HG02588 (cell line): ENCODE measurements around the gene MIER1.
"Not testable (repeated sequence)": the region's sequence is repeated elsewhere in the genome, so short reads cannot be mapped to it uniquely, and the experiment has no call there.

Experiments used
- ATAC-seq: cut with Tn5 transposase; IDR thresholded peaks from one replicate; pipeline ENCODE4 v1.9.1; 2021; ENCODE audit warnings: mild to moderate bottlenecking, moderate library complexity; ENCODE audit not compliant: unreplicated experiment

The MIER1 gene

DNA sequence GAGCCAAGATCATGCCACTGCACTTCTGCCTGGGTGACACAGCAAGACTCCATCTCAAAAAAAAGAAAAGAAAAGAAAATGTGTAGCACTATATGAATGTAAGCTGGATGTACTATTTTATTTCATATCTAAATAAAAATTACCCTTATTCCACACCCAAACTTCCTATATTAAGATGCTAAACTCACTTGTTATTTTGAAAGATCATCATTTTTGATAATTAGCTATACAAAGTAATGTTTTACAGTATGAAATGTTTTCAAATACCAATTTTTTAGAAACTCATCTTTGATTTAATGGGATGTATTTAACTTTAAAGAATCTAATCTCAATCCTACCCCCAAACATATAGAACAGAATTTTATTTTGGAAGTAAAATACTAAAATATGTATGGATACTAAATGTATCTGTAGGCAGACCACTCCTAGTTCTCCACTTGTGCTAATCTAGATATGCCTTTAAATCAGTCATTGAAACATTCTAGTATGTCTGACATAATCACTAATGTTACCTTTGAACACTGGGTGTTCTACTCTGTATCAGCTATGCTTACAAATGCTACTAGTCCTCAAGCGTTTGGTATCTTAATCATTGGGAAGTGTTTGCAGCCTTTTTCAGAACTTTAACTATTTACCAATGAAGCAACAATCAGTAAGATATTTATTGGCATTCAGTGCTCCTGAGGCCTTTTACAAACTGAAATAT is 12.9 kb downstream of the MIER1 start:
- no peak for ATAC-seq

DNA sequence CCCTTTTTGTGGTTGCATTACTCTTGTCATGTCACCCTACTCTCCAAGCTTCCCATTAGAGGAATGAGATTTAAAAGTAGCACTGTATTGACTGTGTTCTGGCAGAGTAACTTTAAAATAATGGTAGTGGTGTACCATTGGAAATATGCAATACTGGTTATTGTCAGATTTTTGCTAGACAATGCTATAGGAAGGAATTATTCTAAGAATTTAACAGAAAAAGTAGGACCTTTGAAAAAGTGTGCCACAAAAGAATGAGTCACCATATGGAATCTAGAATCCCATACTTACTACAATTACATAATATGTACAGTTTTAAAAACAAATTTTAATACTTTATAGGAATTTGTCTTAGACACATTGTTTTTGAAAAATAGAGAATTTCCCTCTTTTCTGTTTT is 13.8 kb downstream of the MIER1 start:
- no peak for ATAC-seq

- ATAC-seq = no peak
Measured at GRCh38 chr1:66940981-66941380, 16.2 kb downstream of the MIER1 start.

DNA sequence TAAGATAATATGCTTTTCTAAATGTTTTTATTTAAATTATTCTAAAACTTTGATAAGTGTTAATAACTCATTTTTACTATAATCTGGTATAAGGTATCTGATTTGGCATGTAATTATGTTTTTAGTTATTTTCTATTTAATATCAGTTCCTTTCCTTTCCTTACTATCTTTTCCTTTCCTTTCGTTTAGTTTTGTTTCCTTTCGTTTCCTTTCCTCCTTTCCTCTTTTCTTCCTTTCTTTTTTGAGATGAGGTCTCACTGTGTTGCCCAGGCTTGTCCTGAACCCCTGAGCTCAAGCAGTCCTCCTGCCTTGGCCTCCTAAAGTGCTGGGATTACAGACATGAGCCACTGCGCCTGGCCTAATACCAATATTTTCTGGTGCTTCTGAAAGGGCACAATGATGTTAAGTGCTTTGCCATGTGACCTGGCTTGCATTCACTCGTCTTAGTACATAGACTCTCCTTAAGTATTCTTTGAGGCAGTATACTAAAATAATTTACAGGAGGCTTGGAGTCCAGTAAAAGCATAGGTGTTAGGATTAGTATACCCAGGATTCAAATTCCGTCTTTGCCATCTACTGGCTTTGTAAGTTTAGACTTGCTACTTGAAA is 18.7 kb downstream of the MIER1 start:
- ATAC-seq = no peak

DNA sequence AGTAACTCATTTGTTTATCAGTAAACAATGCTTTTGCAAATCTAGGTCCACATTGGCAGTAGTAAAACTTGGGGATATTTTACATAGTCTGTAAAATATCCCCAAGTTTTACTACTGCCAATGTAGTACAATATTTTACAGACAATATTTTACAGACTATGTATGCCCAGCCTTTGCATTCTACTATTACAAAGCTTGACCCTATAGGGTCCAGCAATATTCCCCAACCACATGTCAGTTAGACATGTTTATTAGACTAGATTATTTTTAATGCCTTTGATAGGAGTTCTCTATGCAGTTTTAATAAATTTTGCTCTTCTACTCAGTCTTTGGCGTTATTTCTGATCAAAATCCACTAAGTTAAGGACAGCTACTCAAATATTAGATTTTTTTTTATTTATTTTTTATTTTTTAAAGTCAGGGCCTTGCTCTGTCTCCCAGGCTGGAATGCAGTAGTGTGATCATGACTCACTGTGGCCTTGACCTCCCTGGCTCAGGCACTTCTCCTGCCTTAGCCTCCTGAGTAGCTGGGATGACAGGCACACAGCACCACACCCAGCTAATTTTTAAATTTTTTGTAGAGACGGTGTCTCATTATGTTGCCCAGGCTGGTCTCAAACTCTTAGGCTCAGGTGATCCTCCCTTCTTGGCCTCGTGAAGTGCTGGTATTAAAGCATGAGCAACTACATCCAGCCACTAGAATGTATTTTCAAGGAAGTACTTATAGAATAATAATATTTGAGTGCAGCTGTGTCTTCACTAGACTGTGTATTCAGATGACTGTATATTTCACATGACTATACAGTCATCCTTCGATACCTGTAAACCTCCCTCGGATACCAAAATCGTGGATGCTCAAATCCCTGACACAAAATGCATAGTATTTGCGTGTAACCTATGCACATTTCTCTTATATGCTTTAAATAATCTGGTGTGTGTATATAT is 19.8 kb downstream of the MIER1 start:
- no peak for ATAC-seq

GRCh38 chr1:66945316-66945715 is 20.5 kb downstream of the MIER1 start:
- ATAC-seq = no peak

- no peak for ATAC-seq
Measured at GRCh38 chr1:66947267-66947666, 22.5 kb downstream of the MIER1 start.

GRCh38 chr1:66951513-66951912 is 26.7 kb downstream of the MIER1 start:
- ATAC-seq = no peak

GRCh38 chr1:66954208-66954607 is 29.4 kb downstream of the MIER1 start:
- ATAC-seq = peak; percentile 79

DNA sequence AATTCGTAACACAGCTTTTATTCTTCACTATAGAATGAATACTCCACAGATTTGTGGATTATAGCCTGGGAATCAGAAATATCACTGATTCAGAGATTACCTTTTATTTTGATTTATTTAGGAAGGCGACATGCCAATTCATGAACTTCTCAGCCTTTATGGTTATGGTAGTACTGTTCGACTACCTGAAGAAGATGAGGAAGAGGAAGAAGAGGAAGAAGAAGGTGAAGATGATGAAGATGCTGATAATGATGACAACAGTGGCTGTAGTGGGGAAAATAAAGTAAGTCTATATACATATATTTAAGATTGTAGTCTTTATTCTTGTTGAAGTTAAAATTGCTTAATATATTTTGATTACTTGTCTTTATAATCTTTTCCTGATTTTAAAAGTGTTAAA is 33.1 kb downstream of the MIER1 start:
- no peak for ATAC-seq

DNA sequence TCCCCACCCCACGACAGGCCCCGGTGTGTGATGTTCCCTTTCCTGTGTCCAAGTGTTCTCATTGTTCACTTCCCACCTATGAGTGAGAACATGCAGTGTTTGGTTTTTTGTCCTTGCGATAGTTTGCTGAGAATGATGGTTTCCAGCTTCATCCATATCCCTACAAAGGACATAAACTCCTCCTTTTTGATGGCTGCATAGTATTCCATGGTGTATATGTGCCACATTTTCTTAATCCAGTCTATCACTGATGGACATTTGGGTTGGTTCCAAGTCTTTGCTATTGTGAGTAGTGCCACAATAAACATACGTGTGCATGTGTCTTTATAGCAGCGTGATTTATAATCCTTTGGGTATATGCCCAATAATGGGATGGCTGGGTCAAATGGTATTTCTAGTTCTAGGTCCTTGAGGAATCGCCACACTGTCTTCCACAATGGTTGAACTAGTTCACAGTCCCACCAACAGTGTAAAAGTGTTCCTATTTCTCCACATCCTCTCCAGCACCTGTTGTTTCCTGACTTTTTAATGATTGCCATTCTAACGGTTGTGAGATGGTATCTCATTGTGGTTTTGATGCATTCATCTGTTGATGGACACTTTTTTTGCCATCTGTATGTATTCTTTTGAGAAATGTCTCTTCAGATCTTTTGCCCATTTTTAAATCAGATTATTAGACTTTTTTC is 41.5 kb downstream of the MIER1 start:
- not testable (repeated sequence) for ATAC-seq

GRCh38 chr1:66968574-66968973 is 43.8 kb downstream of the MIER1 start:
- ATAC-seq = no peak

- no peak for ATAC-seq
Measured at GRCh38 chr1:66978201-66978600, 53.4 kb downstream of the MIER1 start.

DNA sequence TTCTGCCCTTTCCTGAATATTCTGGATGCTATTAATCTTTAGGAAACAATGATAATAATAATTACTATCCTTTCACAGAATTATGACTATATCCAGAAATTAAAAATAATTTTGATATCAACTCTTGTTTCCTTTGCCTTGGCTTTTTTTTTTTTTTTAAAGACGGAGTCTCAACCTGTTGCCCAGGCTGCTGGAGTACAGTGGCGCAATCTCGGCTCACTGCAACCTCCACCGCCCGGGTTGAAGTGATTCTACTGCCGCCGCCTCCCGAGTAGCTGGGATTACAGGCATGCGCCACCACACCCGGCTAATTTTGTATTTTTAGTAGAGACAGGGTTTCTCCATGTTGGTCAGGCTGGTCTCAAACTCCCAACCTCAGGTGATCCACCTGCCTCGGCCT is 54.8 kb downstream of the MIER1 start:
- not testable (repeated sequence) for ATAC-seq

DNA sequence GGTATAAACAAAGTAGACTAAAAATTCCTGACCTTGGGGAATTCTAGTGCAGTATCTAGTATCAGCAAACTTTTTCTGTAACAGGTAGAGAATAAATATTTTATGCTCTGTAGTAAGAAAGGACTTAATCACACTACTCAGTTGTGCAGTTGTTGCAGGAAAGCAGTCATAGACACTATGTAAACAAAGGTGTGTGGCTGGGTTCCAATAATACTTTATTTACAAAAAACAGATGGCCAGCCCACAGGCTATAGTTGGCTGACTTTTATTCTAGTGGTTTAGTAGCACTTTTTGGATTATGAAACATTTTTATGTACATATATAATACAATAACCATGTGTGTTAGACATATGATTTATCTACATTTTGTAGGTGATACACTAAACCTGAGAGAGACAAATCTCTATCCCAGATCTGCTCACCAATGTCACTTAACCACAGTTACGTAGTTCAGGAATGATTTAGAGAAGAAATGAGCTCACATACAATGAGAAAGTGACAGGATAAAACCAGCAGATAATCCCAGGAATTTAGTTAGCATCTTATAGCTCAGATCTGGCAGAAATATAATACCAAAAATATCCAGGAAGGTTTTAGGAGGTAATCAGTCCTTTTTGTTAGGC is 56.1 kb downstream of the MIER1 start:
- ATAC-seq = no peak

- no peak for ATAC-seq
Measured at GRCh38 chr1:66981679-66982078, 56.9 kb downstream of the MIER1 start.

- peak; percentile 44 for ATAC-seq
Measured at GRCh38 chr1:66982561-66983260, 57.9 kb downstream of the MIER1 start.

- peak; percentile 95 for ATAC-seq
Measured at GRCh38 chr1:66984491-66984890, 59.7 kb downstream of the MIER1 start.

DNA sequence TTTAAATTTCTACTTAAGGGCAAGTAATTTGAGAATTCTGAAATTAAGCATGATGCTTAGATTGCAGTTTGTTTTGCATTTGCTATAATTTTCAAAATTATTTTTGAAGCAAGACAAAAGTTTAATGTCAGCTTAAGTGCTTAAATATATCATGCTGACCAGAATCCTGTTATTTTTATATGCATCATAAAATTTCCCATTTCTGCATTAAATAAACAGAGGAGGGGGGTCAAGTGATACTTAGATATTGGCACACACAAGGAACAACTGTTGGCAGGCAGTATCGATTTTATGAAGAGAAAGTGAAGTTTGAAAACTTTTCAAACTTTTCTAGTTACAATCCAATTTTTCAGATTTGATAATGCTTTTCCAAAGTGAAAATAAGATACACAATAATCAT is 61.0 kb downstream of the MIER1 start:
- ATAC-seq = no peak

DNA sequence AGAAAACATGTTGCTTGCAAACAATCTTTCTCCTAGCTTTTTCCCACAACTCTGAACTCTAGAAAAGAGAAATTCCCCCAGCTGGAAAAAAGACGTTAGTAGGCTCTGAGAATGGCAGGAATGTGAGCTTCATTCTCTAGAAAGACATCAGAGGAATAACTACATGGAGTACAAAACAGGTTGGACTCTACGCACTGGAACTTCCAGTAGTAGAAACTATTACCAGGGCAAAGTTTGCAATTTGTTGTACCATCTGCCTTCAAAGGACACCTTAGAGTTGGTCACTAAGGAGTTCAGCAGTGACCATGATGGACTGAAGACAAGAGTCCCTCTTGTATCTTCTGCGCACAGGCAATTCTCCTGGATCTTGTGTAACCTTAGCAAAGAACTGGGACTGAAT is 68.3 kb downstream of the MIER1 start:
- ATAC-seq = no peak
